ENCODE data around the gene HOXA4. TPM values are rescaled to one million over a fixed set of nuclear protein-coding genes. Genes with fewer than 3 reads are reported as not detected.

The HOXA4 gene
- total RNA-seq, 2 experiments from 2014 or later: 0.25 TPM; not detected in 1

DNA sequence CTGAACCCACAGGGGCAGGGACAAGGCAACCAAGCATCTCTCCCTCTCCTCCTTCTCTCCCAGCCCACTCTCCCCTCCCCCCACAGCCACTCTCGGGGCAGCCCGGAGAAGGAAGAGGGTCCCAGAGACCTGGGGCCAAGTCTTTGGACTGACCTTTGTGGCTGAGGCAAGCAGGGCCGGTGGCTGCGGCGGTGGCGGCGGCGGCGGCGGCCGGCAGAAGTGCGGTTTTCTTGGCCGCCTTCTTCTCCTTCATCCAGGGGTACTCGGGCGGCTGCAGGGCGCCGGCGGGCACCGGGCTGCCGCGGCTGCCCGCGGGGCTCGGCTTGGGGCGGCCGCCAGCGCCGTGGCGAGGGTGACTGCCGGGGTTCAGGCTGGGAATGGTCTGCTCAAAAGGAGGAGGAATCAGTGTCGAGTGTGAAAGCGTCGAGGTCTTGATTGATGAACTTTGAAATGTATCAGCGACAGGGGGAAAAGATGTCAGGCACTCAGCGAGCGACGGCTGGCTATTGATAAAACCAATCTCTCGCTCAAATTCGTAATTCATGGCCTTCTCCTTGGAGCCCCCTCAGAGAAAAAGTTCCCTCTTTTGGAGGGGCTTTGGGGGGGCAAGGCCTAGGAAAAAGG is 28.5 kb downstream of the HOXA4 start:
- no peaks in the 10 kb centered on the region for H3K9me3 Mint-ChIP-seq
- H3K36me3 Mint-ChIP-seq (ENCODE audit: low read depth): peaks cover 4% of the 10 kb centered on the region
- H3K27ac Mint-ChIP-seq: no peak overlapping the region
- H3K4me1 Mint-ChIP-seq (ENCODE audit: low read depth): peaks cover 21% of the 10 kb centered on the region
- TF ChIP-seq, protein P1, sequence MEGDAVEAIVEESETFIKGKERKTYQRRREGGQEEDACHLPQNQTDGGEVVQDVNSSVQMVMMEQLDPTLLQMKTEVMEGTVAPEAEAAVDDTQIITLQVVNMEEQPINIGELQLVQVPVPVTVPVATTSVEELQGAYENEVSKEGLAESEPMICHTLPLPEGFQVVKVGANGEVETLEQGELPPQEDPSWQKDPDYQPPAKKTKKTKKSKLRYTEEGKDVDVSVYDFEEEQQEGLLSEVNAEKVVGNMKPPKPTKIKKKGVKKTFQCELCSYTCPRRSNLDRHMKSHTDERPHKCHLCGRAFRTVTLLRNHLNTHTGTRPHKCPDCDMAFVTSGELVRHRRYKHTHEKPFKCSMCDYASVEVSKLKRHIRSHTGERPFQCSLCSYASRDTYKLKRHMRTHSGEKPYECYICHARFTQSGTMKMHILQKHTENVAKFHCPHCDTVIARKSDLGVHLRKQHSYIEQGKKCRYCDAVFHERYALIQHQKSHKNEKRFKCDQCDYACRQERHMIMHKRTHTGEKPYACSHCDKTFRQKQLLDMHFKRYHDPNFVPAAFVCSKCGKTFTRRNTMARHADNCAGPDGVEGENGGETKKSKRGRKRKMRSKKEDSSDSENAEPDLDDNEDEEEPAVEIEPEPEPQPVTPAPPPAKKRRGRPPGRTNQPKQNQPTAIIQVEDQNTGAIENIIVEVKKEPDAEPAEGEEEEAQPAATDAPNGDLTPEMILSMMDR (IDR thresholded peaks at IDR 0.05): no peak
- intact Hi-C loops (cut with micrococcal nuclease): no loop called here
- DNase-seq (no peak), ATAC-seq (no peak)
- CTCF ChIA-PET: no interaction called here
- peaks cover 52% of the 10 kb centered on the region for H3K27me3 Mint-ChIP-seq
- POLR2A ChIA-PET: no interaction called here
- H3K4me3 Mint-ChIP-seq: peak overlapping the region; percentile 41

DNA sequence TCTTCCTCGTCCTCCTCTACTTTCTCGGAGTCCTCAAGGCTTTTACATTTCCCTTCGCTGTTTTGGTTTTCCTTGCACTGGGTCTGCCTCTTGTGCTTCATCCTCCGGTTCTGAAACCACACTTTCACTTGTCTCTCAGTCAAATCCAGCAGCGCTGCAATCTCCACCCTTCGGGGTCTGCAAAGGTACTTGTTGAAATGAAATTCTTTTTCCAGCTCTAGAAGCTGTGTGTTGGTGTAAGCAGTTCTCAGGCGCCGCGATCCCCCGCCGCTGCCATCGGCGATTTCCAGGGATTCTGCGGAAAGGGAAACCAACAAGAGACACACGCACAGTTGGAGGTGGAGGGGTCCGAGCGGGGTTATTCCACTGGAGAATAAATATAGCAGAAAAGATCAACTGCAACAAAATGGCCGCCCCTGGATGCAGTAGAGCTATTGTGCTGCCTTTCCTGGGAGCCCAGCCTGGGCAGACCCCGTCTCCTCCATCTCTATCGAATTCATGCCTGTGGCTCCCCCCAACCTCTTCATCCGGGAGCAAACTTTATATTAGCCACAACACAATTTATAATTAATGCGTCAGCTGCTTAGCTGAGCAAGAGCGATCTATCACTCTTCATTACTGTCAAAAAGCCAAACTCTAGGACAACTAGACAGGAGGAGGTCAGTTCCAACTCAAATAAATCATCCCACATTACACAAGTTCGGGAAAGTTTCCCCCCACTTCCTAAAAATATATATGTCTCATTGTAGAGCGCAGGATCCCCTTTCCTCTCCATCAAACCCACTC is 29.2 kb downstream of the HOXA4 start:
- TF ChIP-seq, protein P1 (IDR thresholded peaks at IDR 0.05): no peak
- H3K27ac Mint-ChIP-seq: no peak overlapping the region
- DNase-seq: no peak
- peaks cover 4% of the 10 kb centered on the region for H3K36me3 Mint-ChIP-seq (ENCODE audit: low read depth)
- H3K4me1 Mint-ChIP-seq (ENCODE audit: low read depth): peaks cover 22% of the 10 kb centered on the region
- ChIA-PET CTCF (interaction anchor here (0.6 kb wide), 1 partner anchor 1208 kb away, joined by 3 read pairs; no protein-coding TSS in a partner anchor), POLR2A (interaction anchor here (1.2 kb wide), 1 partner anchor 9 kb away, joined by 3 read pairs; no protein-coding TSS in a partner anchor)
- ATAC-seq: no peak
- intact Hi-C loops (cut with micrococcal nuclease): no loop called here
- H3K9me3 Mint-ChIP-seq: no peaks in the 10 kb centered on the region
- no peak overlapping the region for H3K4me3 Mint-ChIP-seq
- H3K27me3 Mint-ChIP-seq: peaks cover 52% of the 10 kb centered on the region

DNA sequence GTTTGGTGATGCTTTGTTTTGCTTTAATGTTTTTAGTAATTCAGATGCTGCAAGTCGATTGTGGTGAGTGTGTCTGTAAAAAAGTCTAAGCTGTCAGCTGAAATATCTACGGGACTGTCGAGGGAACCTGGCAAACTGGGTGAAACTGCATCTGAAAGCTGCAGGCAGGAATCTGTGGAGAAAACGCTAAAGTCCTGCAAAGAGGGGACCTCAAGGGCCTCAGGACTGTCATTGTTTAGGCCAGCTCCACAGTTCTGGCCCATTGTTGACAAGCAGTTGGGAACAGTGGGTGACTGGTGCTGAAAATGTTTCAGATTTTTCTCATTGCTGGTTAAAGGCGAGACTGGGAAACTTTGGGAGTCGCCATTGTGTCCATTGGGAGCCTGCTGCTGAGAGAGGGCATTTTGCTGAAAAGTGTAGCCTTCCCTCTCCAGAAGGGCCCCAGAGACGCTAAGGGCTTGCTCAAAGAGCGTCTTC is 29.8 kb downstream of the HOXA4 start:
- no peak overlapping the region for H3K4me3 Mint-ChIP-seq
- peaks cover 52% of the 10 kb centered on the region for H3K27me3 Mint-ChIP-seq
- H3K9me3 Mint-ChIP-seq: no peaks in the 10 kb centered on the region
- H3K4me1 Mint-ChIP-seq (ENCODE audit: low read depth): peaks cover 22% of the 10 kb centered on the region
- POLR2A ChIA-PET: interaction anchor here (1.2 kb wide), 1 partner anchor 10 kb away, joined by 3 read pairs; no protein-coding TSS in a partner anchor
- no peak overlapping the region for H3K27ac Mint-ChIP-seq
- H3K36me3 Mint-ChIP-seq (ENCODE audit: low read depth): peaks cover 4% of the 10 kb centered on the region
- ATAC-seq: no peak
- intact Hi-C loops (cut with micrococcal nuclease): no loop called here
- no peak for DNase-seq
- TF ChIP-seq, protein P1 (IDR thresholded peaks at IDR 0.05): no peak
- CTCF ChIA-PET: interaction anchor here (0.6 to 1.5 kb wide), 2 partner anchors 10 to 1207 kb away, joined by 3 to 4 read pairs; no protein-coding TSS in a partner anchor

DNA sequence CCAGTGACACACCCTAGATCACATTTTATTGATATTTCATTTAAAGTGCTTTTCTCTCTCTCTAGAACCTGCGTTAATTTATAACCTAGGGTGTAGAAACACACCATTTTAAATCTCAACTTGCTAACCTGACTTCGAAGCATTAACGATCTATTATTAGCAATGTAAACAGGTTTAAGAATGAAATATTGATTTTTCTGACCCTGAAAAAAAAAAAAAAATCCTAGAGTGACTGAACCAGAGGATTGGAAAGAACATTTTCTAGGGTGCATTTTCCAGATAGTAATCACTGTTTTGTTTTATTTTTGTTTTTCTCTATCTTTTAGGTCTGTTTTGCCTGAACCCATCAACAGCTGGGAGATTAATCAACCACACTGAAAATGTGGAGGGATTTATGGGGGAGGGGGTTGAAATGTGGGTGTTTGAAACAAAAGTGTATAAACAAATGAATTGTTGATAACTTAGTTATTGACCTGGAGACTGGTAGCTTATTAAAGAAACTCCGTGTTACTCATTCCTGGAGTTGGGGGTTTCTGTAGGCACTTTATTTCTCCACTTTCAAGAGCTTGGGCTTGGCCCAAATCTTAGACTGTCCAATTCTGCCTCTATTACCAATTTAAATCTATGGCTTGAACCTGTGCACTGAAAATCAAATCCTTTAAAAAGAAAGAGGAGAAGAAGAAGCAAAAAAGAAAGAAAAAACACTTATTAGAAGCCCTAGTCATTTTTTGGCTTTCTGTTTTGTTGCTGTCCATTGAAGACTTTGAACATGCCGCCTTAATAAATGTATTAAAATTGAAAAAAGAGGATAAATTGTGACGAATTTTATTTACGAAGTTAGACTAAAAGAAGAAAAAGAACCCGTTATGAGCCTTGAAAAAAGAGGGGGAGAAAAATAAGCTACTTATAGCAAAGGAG is 30.8 kb downstream of the HOXA4 start:
- ChIA-PET CTCF (interaction anchor here (1.5 kb wide), 1 partner anchor 9 kb away, joined by 4 read pairs; no protein-coding TSS in a partner anchor), POLR2A (interaction anchor here (1.3 kb wide), 1 partner anchor 11 kb away, joined by 3 read pairs; no protein-coding TSS in a partner anchor)
- TF ChIP-seq, protein P1 (IDR thresholded peaks at IDR 0.05): no peak
- intact Hi-C loops (cut with micrococcal nuclease): no loop called here
- ATAC-seq: no peak
- H3K36me3 Mint-ChIP-seq (ENCODE audit: low read depth): peaks cover 4% of the 10 kb centered on the region
- no peaks in the 10 kb centered on the region for H3K9me3 Mint-ChIP-seq
- H3K27ac Mint-ChIP-seq: no peak overlapping the region
- H3K4me3 Mint-ChIP-seq: no peak overlapping the region
- peaks cover 59% of the 10 kb centered on the region for H3K27me3 Mint-ChIP-seq
- DNase-seq: no peak
- peaks cover 31% of the 10 kb centered on the region for H3K4me1 Mint-ChIP-seq (ENCODE audit: low read depth)
